ENCODE data around the gene NUP35.

NUP35 gene

GRCh38 chr2:183195397-183195796 is 71.2 kb downstream of the NUP35 start:
- intact Hi-C loops (cut with DNase I) = no loop called here
- no peak for DNase-seq

DNA sequence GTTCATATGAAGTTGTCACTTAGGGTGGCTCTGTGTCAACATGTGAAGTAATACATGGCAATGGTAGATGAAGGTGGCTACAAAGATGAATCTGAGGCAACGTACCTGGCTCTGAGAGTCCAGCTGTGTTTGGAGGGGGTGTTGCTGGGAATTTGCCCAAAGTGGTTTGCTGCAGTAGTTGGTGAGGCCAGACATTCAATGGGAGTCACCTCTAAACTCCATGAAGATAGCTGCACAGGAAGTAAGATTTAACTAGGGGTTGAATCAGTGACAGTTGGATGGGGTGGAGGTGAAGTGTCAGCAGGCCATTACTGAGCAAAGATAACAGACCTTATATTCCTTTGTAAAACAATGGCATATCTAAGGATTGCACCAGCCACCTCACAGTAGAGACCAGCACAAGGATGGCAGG is 71.8 kb downstream of the NUP35 start:
- no peak for DNase-seq
- intact Hi-C loops (cut with DNase I) = no loop called here

- intact Hi-C loops (cut with DNase I) = no loop called here
- no peak for DNase-seq
Measured at GRCh38 chr2:183204397-183204796, 80.2 kb downstream of the NUP35 start.

GRCh38 chr2:183207110-183207509 is 82.9 kb downstream of the NUP35 start:
- no peak for DNase-seq
- intact Hi-C loops (cut with DNase I) = no loop called here

- intact Hi-C loops (cut with DNase I) = no loop called here
- DNase-seq = no peak
Measured at GRCh38 chr2:183209395-183210028, 85.3 kb downstream of the NUP35 start.
